Myocyte (in vitro differentiated cells): ENCODE results near the gene TMTC1. TPM values are rescaled to one million over a fixed set of nuclear protein-coding genes. Genes with fewer than 3 reads are reported as not detected.

ENCODE experiments used
- DNase-seq: peaks from one replicate; pipeline ENCODE4 v3.0.0-alpha.2; 2012; ENCODE audit warnings: low read depth
- total RNA-seq: library from RNA; depleted of rRNA; stranded (reverse); fragments of >200 nt; gene quantifications from 2 replicates; pipeline ENCODE4 v1.2.3, GENCODE V29; 2014

Gene TMTC1
- total RNA-seq, 1 donor from 2014 or later, result 159 TPM

GRCh38 chr12:29713729-29714128 lies 70.0 kb downstream of the TMTC1 start:
- DNase-seq, result no peak

- peak; percentile 31 for DNase-seq
Measured at GRCh38 chr12:29711381-29711780, 72.4 kb downstream of the TMTC1 start.

GRCh38 chr12:29710104-29710503 lies 73.6 kb downstream of the TMTC1 start:
- DNase-seq, result peak; percentile 70

GRCh38 chr12:29709496-29710040 lies 74.2 kb downstream of the TMTC1 start:
- DNase-seq, result no peak

GRCh38 chr12:29709054-29709453 lies 74.7 kb downstream of the TMTC1 start:
- DNase-seq, result no peak

- no peak for DNase-seq
Measured at GRCh38 chr12:29707846-29708245, 75.9 kb downstream of the TMTC1 start.

- no peak for DNase-seq
Measured at GRCh38 chr12:29706311-29706710, 77.4 kb downstream of the TMTC1 start.

- DNase-seq, result no peak
Measured at GRCh38 chr12:29703528-29703927, 80.2 kb downstream of the TMTC1 start.

- DNase-seq, result no peak
Measured at GRCh38 chr12:29702972-29703371, 80.8 kb downstream of the TMTC1 start.

- DNase-seq, result peak; percentile 42
Measured at GRCh38 chr12:29702222-29702621, 81.5 kb downstream of the TMTC1 start.

- DNase-seq, result no peak
Measured at GRCh38 chr12:29700761-29701481, 82.8 kb downstream of the TMTC1 start.

- DNase-seq, result no peak
Measured at GRCh38 chr12:29698756-29699155, 85.0 kb downstream of the TMTC1 start.

GRCh38 chr12:29695800-29696199 lies 87.9 kb downstream of the TMTC1 start:
- DNase-seq, result no peak

GRCh38 chr12:29695026-29695425 lies 88.7 kb downstream of the TMTC1 start:
- no peak for DNase-seq

GRCh38 chr12:29694002-29694401 lies 89.7 kb downstream of the TMTC1 start:
- DNase-seq, result no peak

- no peak for DNase-seq
Measured at GRCh38 chr12:29692237-29692636, 91.5 kb downstream of the TMTC1 start.

GRCh38 chr12:29691161-29691854 lies 92.4 kb downstream of the TMTC1 start:
- DNase-seq, result no peak

- DNase-seq, result no peak
Measured at GRCh38 chr12:29690728-29691127, 93.0 kb downstream of the TMTC1 start.

- DNase-seq, result no peak
Measured at GRCh38 chr12:29688914-29689313, 94.8 kb downstream of the TMTC1 start.

- no peak for DNase-seq
Measured at GRCh38 chr12:29682088-29682487, 101.7 kb downstream of the TMTC1 start.

GRCh38 chr12:29681370-29681769 lies 102.4 kb downstream of the TMTC1 start:
- DNase-seq, result no peak

- peak; percentile 65 for DNase-seq
Measured at GRCh38 chr12:29676676-29677075, 107.1 kb downstream of the TMTC1 start.

GRCh38 chr12:29674463-29674862 lies 109.3 kb downstream of the TMTC1 start:
- DNase-seq, result no peak
